Mesenchymal stem cell (in vitro differentiated cells and primary cell): ENCODE results near the gene TET1. TPM values are rescaled to one million over a fixed set of nuclear protein-coding genes. Genes with fewer than 3 reads are reported as not detected.
"Not testable (repeated sequence)": the region's sequence is repeated elsewhere in the genome, so short reads cannot be mapped to it uniquely, and the experiment has no call there.

Source experiments
- DNase-seq: peaks from one replicate; pipeline ENCODE4 v3.0.0-alpha.2; 2013
- H2AFZ ChIP-seq: one replicate; pipeline ENCODE4 v1.6.1; 2013; ENCODE audit warnings: low read depth, mild to moderate bottlenecking, control low read depth, inconsistent platforms, low read length, moderate library complexity
- H2AK5ac ChIP-seq: 2 replicates; pipeline ENCODE4 v1.6.1; 2013; ENCODE audit warnings: low read length, moderate library complexity, mild to moderate bottlenecking, inconsistent platforms; ENCODE audit not compliant: severe bottlenecking
- H2BK120ac ChIP-seq: one replicate; pipeline ENCODE4 v1.6.1; 2013; ENCODE audit warnings: low read depth, mild to moderate bottlenecking, inconsistent platforms, low read length, moderate library complexity
- H2BK12ac ChIP-seq, 2 experiments: one replicate each; pipeline ENCODE4 v1.6.1; 2013; ENCODE audit warnings: inconsistent platforms in 2 of 2, low read length in 2 of 2, mild to moderate bottlenecking in 2 of 2, moderate library complexity in 2 of 2, control low read depth in 1 of 2
- H2BK15ac ChIP-seq: one replicate; pipeline ENCODE4 v1.6.1; 2013; ENCODE audit warnings: mild to moderate bottlenecking, low read depth, inconsistent platforms; ENCODE audit not compliant: poor library complexity, severe bottlenecking
- H2BK5ac ChIP-seq: 2 replicates; pipeline ENCODE4 v1.6.1; 2013; ENCODE audit warnings: low read depth, mild to moderate bottlenecking, low read length, control low read depth, inconsistent platforms; ENCODE audit not compliant: poor library complexity, severe bottlenecking
- H3K14ac ChIP-seq, 2 experiments: one replicate each; pipeline ENCODE4 v1.6.1; 2013; ENCODE audit warnings: inconsistent platforms in 2 of 2, low read length in 2 of 2, control low read depth in 1 of 2, mild to moderate bottlenecking in 1 of 2, moderate library complexity in 1 of 2
- H3K18ac ChIP-seq, 2 experiments: one replicate each; pipeline ENCODE4 v1.6.1; 2013; ENCODE audit warnings: inconsistent platforms in 2 of 2, low read length in 2 of 2, control low read depth in 1 of 2, low read depth in 1 of 2, mild to moderate bottlenecking in 1 of 2
- H3K23ac ChIP-seq, 2 experiments: one replicate each; pipeline ENCODE4 v1.6.1; 2013; ENCODE audit warnings: inconsistent platforms in 2 of 2, low read length in 2 of 2, mild to moderate bottlenecking in 2 of 2, moderate library complexity in 2 of 2, control low read depth in 1 of 2
- H3K27ac ChIP-seq: 2 replicates; pipeline ENCODE4 v1.5.1; 2013; ENCODE audit warnings: mild to moderate bottlenecking, moderate library complexity, low read length, control low read depth, inconsistent platforms; ENCODE audit not compliant: poor library complexity, severe bottlenecking
- H3K27me3 ChIP-seq, 2 experiments: 2 replicates each; pipeline versions ENCODE4 v1.6.1 to v1.7.0; 2013; ENCODE audit warnings: low read length in 2 of 2, mild to moderate bottlenecking in 2 of 2, moderate library complexity in 2 of 2, control low read depth in 1 of 2, inconsistent platforms in 1 of 2; ENCODE audit not compliant: control insufficient read depth in 1 of 2, insufficient read depth in 1 of 2
- H3K36me3 ChIP-seq, 2 experiments: 2 replicates each; pipeline versions ENCODE4 v1.6.1 to v1.7.0; 2013; ENCODE audit warnings: low read length in 2 of 2, control low read depth in 1 of 2, inconsistent platforms in 1 of 2, low read depth in 1 of 2, mild to moderate bottlenecking in 1 of 2; ENCODE audit not compliant: insufficient read depth in 2 of 2, control insufficient read depth in 1 of 2
- H3K4ac ChIP-seq, 2 experiments: one replicate each; pipeline ENCODE4 v1.6.1; 2013; ENCODE audit warnings: inconsistent platforms in 2 of 2, low read length in 2 of 2, mild to moderate bottlenecking in 2 of 2, moderate library complexity in 2 of 2, control low read depth in 1 of 2, low read depth in 1 of 2
- H3K4me1 ChIP-seq: 2 replicates; pipeline ENCODE4 v1.6.1; 2013; ENCODE audit warnings: low read depth, low read length, control low read depth; ENCODE audit not compliant: control insufficient read depth, insufficient read depth
- H3K4me2 ChIP-seq: 2 replicates; pipeline ENCODE4 v1.6.1; 2013; ENCODE audit warnings: low read length, mild to moderate bottlenecking, inconsistent platforms; ENCODE audit not compliant: poor library complexity, severe bottlenecking
- H3K4me3 ChIP-seq, 2 experiments: 2 replicates each; pipeline versions ENCODE4 v1.5.1 to v1.7.0; 2013; ENCODE audit warnings: low read length in 2 of 2, mild to moderate bottlenecking in 2 of 2, control low read depth in 1 of 2, low read depth in 1 of 2; ENCODE audit not compliant: insufficient read depth in 1 of 2
- H3K79me1 ChIP-seq: replicated peaks from 2 replicates; pipeline ENCODE4 v1.6.1; 2013; ENCODE audit warnings: mild to moderate bottlenecking, control low read depth, low read length, inconsistent platforms; ENCODE audit not compliant: poor library complexity, severe bottlenecking
- H3K9ac ChIP-seq: 2 replicates; pipeline ENCODE4 v1.7.0; 2013; ENCODE audit warnings: mild to moderate bottlenecking, low read length, moderate library complexity
- H3K9me3 ChIP-seq: 2 replicates; pipeline ENCODE4 v1.7.0; 2013; ENCODE audit warnings: mild to moderate bottlenecking, low read length; ENCODE audit not compliant: control insufficient read depth
- H4K8ac ChIP-seq: one replicate; pipeline ENCODE4 v1.6.1; 2013; ENCODE audit warnings: inconsistent platforms, mild to moderate bottlenecking, low read length, moderate library complexity
- H4K91ac ChIP-seq: one replicate; pipeline ENCODE4 v1.6.1; 2013; ENCODE audit warnings: mild to moderate bottlenecking, low read length, inconsistent platforms
- WGBS: methylation state at CpG from one replicate; pipeline ENCODE4 v1.1.7; 2013; ENCODE audit warnings: mixed read lengths; 5-methylcytosine and 5-hydroxymethylcytosine counted together
- small RNA-seq: library from polyadenylated mRNA; stranded (forward); fragments of <200 nt; extraction: miRNeasy Mini kit (QIAGEN cat#:217004); gene quantifications from one replicate; pipeline ENCODE3, GENCODE V24; 2013; ENCODE audit warnings: low read depth

The TET1 gene

GRCh38 chr10:68740676-68741075 is 180.5 kb downstream of the TET1 start:
- not testable (repeated sequence) for H4K8ac ChIP-seq, H3K23ac ChIP-seq, DNase-seq, H3K4ac ChIP-seq, H4K91ac ChIP-seq, H3K4me2 ChIP-seq, H3K27me3 ChIP-seq, H3K14ac ChIP-seq, H2BK15ac ChIP-seq, H2BK120ac ChIP-seq, H3K18ac ChIP-seq, H2AK5ac ChIP-seq, H3K9ac ChIP-seq, H2BK5ac ChIP-seq, H3K4me1 ChIP-seq, H2AFZ ChIP-seq, H3K4me3 ChIP-seq, H3K27ac ChIP-seq, H3K9me3 ChIP-seq, H2BK12ac ChIP-seq
- Histone ChIP-seq H3K36me3 (peaks cover 43 to 89% of the 10 kb centered on the region in 2 experiments), H3K79me1 (peaks cover 13% of the 10 kb centered on the region)
- WGBS, result 97% methylated on average over 5 of the region's 5 CpGs

DNA sequence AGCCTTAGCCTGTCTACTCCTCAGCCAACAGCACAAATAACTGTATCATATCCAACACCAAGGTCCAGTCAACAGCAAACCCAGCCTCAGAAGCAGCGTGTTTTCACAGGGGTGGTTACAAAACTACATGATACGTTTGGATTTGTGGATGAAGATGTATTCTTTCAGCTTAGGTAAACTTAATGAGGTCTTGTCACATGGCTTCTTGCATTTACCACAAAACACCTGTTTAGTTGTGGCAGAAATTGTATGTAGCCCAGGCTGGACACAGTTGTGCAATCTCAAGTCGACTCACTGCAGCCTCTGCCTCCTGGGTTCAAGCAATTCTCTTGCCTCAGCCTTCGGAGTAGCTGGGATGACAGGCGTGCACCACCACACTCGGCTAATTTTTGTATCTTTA is 182.3 kb downstream of the TET1 start:
- 88% methylated on average over 6 of the region's 6 CpGs for WGBS
- H3K14ac ChIP-seq, result no peak overlapping the region
- no peak overlapping the region for H3K4me3 ChIP-seq
- H4K91ac ChIP-seq, result no peak overlapping the region
- no peak overlapping the region for H2BK5ac ChIP-seq
- no peak overlapping the region for H2AFZ ChIP-seq
- H2BK15ac ChIP-seq, result no peak overlapping the region
- no peaks in the 10 kb centered on the region for H3K9me3 ChIP-seq
- no peaks in the 10 kb centered on the region for H3K27me3 ChIP-seq
- no peak overlapping the region for H3K4me2 ChIP-seq
- H3K9ac ChIP-seq, result no peak overlapping the region
- peaks cover 48 to 86% of the 10 kb centered on the region in 2 experiments for H3K36me3 ChIP-seq
- DNase-seq, result no peak
- H3K4ac ChIP-seq, result no peak overlapping the region
- no peak overlapping the region for H3K23ac ChIP-seq
- no peak overlapping the region for H2BK12ac ChIP-seq
- no peak overlapping the region for H3K18ac ChIP-seq
- no peak overlapping the region for H2AK5ac ChIP-seq
- no peak overlapping the region for H4K8ac ChIP-seq
- no peak overlapping the region for H2BK120ac ChIP-seq
- no peak overlapping the region for H3K27ac ChIP-seq
- no peaks in the 10 kb centered on the region for H3K4me1 ChIP-seq
- peaks cover 13% of the 10 kb centered on the region for H3K79me1 ChIP-seq

Small RNAs within 50 kb of the gene (small RNA-seq; reads per million reads assigned to genes)
- gene RF00019, result not detected
